K562 (cell line): Measurements from ENCODE around the gene GLIS1. TPM values are rescaled to one million over a fixed set of nuclear protein-coding genes. Genes with fewer than 3 reads are reported as not detected.

Experiments used
- ATAC-seq: fragments of 200-7000 bp; cut with Tn5 transposase; 3 replicates; pipeline ENCODE4 v1.9.1; 2020; ENCODE audit warnings: moderate library complexity
- BruUV-seq: library from RNA; stranded (reverse); fragments of 400-500 nt; replicated peaks from 2 replicates; lab custom pipeline; 2021; lab: Mats Ljungman, UMichigan
- CTCF ChIA-PET: fragments of 300-600 bp; formaldehyde crosslinking; extraction: SDS; loops from one replicate; lab custom pipeline; 2021; ENCODE audit warnings: low intra/inter-chr PET ratio; lab: Yijun Ruan, JAX
- POLR2A ChIA-PET: fragments of 300-600, 350-650 bp; sonication (Branson Sonifier 250); formaldehyde crosslinking; extraction: SDS; loops from one replicate; lab custom pipeline; 2021; ENCODE audit warnings: antibody characterized with exemption, inconsistent platforms; lab: Yijun Ruan, JAX
- DNase-seq, 4 experiments: peaks; one replicate each; pipeline versions ENCODE4 v3.0.0 to v3.0.0-alpha.2; 2011 to 2018; ENCODE audit warnings: low spot score in 3 of 4, mixed read lengths in 3 of 4; ENCODE audit errors: extremely low read depth in 1 of 4
- FAIRE-seq: peaks from 2 replicates; lab custom pipeline; 2011; peaks lifted over from hg19 to GRCh38; lab: Jason Lieb, UNC
- H2AFZ ChIP-seq: 2 replicates; pipeline ENCODE4 v1.6.0; 2011; ENCODE audit warnings: low read depth, low read length, control low read depth, inconsistent platforms
- H3K27ac ChIP-seq: fragments of 200-600 bp; 3 replicates; pipeline ENCODE4 v1.8.0; 2011; ENCODE audit warnings: low read depth, mild to moderate bottlenecking, control low read depth, inconsistent platforms, low read length, moderate library complexity, mixed read lengths; ENCODE audit errors: extremely low read depth
- H3K27me3 ChIP-seq, 2 experiments: fragments of 300-600 bp in 1 of 2; 2 replicates in 1 of 2; 3 replicates in 1 of 2; pipeline versions ENCODE4 v1.6.0 to v1.8.0; 2011; ENCODE audit warnings: inconsistent platforms in 2 of 2, low read length in 2 of 2, mild to moderate bottlenecking in 1 of 2, mixed read lengths in 1 of 2, moderate library complexity in 1 of 2; ENCODE audit not compliant: control insufficient read depth in 2 of 2, insufficient read depth in 2 of 2
- H3K36me3 ChIP-seq: fragments of 300-600 bp; 3 replicates; pipeline ENCODE4 v1.8.0; 2011; ENCODE audit warnings: mild to moderate bottlenecking, low read length, inconsistent platforms; ENCODE audit not compliant: control insufficient read depth, insufficient read depth
- H3K4me1 ChIP-seq, 2 experiments: fragments of 200-600 bp in 1 of 2; replicated peaks in 1 of 2; 2 replicates in 1 of 2; 3 replicates in 1 of 2; pipeline versions ENCODE4 v1.5.1 to v1.8.0; 2011; ENCODE audit warnings: inconsistent platforms in 2 of 2, low read length in 2 of 2, mild to moderate bottlenecking in 1 of 2, mixed read lengths in 1 of 2, moderate library complexity in 1 of 2; ENCODE audit not compliant: control insufficient read depth in 2 of 2, insufficient read depth in 2 of 2
- H3K4me2 ChIP-seq: 2 replicates; pipeline ENCODE4 v1.6.1; 2011; ENCODE audit warnings: low read length, control low read depth, inconsistent platforms, mixed read lengths; ENCODE audit not compliant: insufficient read depth
- H3K4me3 ChIP-seq: fragments of 200-600 bp; sonication (generic), shearing (Covaris generic); 2 replicates; pipeline ENCODE4 v1.5.1; 2016; ENCODE audit warnings: control low read depth, inconsistent platforms
- H3K79me2 ChIP-seq: fragments of 200-600 bp; 3 replicates; pipeline ENCODE4 v1.8.0; 2011; ENCODE audit warnings: low read length, inconsistent platforms; ENCODE audit not compliant: control insufficient read depth, insufficient read depth
- H3K9ac ChIP-seq, 2 experiments: 2 replicates each; pipeline versions ENCODE4 v1.6.0 to v1.6.1; 2011; ENCODE audit warnings: low read depth in 2 of 2, low read length in 2 of 2, control low read depth in 1 of 2, inconsistent platforms in 1 of 2, mild to moderate bottlenecking in 1 of 2, mixed read lengths in 1 of 2; ENCODE audit not compliant: insufficient read depth in 1 of 2
- H3K9me1 ChIP-seq: one replicate; pipeline ENCODE4 v1.6.0; 2011; ENCODE audit warnings: inconsistent platforms, mild to moderate bottlenecking, low read length, moderate library complexity; ENCODE audit not compliant: control insufficient read depth, insufficient read depth
- H3K9me3 ChIP-seq: replicated peaks from 2 replicates; pipeline ENCODE4 v1.5.1; 2011; ENCODE audit warnings: low read depth, low read length, inconsistent platforms; ENCODE audit not compliant: control insufficient read depth, insufficient read depth
- H4K20me1 ChIP-seq: replicated peaks from 2 replicates; pipeline ENCODE4 v1.6.1; 2011; ENCODE audit warnings: low read length, inconsistent platforms, mixed read lengths; ENCODE audit not compliant: control insufficient read depth, insufficient read depth
- ETV1 ChIP-seq: fragments of 450-650 bp; conservative IDR thresholded peaks from 2 replicates; pipeline ENCODE4 v1.6.1; 2016; ENCODE audit warnings: missing genetic modification characterization, control low read depth, low read depth, missing compliant biosample characterization
- NELFE ChIP-seq: IDR thresholded peaks from 2 replicates; pipeline ENCODE4 v1.6.1; 2011; ENCODE audit warnings: mild to moderate bottlenecking; ENCODE audit not compliant: insufficient read depth, insufficient read length
- NRF1 ChIP-seq, 2 experiments: fragments of 450-650 bp; IDR thresholded peaks in 1 of 2; conservative IDR thresholded peaks in 1 of 2; 2 replicates each; pipeline ENCODE4 v1.6.1; 2014; ENCODE audit warnings: mild to moderate bottlenecking in 2 of 2
- TSHZ1 ChIP-seq: fragments of 250-450 bp; sonication (Bioruptor Pico); IDR thresholded peaks from 2 replicates; pipeline ENCODE4 v1.4.0; 2020; ENCODE audit warnings: mild to moderate bottlenecking, moderate library complexity
- ZBTB7A ChIP-seq: IDR thresholded peaks from 2 replicates; pipeline ENCODE4 v1.6.1; 2011; ENCODE audit warnings: low read depth, mild to moderate bottlenecking, low read length, moderate library complexity, borderline replicate concordance; ENCODE audit not compliant: control insufficient read depth
- WGBS: fragments of 100-300 bp; shearing (Covaris generic); methylation state at CpG from one replicate; pipeline ENCODE4 v1.1.6; 2016; ENCODE audit warnings: low coverage, mixed read lengths; ENCODE audit not compliant: insufficient coverage; ENCODE audit errors: missing lambda C conversion rate; 5-methylcytosine and 5-hydroxymethylcytosine counted together
- in situ Hi-C: fragments of 300-500 bp; cut with MboI; formaldehyde crosslinking; loops from 4 replicates; pipeline ENCODE4 v1.15.0; 2018; ENCODE audit warnings: inconsistent platforms, mixed read lengths
- intact Hi-C: fragments of 100-400 bp; cut with micrococcal nuclease; formaldehyde crosslinking; loops from 2 replicates; pipeline ENCODE4 v1.14.2; 2022
- polyA plus RNA-seq, 8 experiments: library from polyadenylated mRNA; depleted of rRNA in 4 of 8; stranded (reverse) in 5 of 8; unstranded in 3 of 8; fragments of >200 nt; fragmentation: Nextera tagmentation in 2 of 8; fragmentation: Illumina TruSeq in 1 of 8; extraction: Ambion mirVana in 2 of 8; extraction: Trizol in 1 of 8; gene quantifications; 2 replicates each; pipeline versions ENCODE4 v1.2.1 to v1.2.3, GENCODE V29; 2011 to 2014; ENCODE audit warnings: inconsistent platforms in 1 of 8, missing spikeins in 1 of 8
- total RNA-seq, 7 experiments: library from RNA; depleted of rRNA in 6 of 7; stranded (reverse); fragments of >200 nt in 6 of 7; fragmentation: Illumina TruSeq in 2 of 7; extraction: Trizol in 2 of 7; gene quantifications; 2 replicates each; pipeline versions ENCODE4 v1.2.1 to v1.2.3, GENCODE V29; 2011 to 2021; ENCODE audit warnings: low replicate concordance in 1 of 7

The GLIS1 gene
- total and polyA plus RNA-seq, 9 of the 15 experiments (the other 6 are each of a cell fraction or from before 2014, with no cell fraction given) = not detected

- Histone ChIP-seq H3K4me3 (no peak overlapping the region), H3K9me3 (no peaks in the 10 kb centered on the region), H3K27ac (no peak overlapping the region), H3K9ac (no peak overlapping the region), H3K79me2 (no peaks in the 10 kb centered on the region), H3K27me3 (peaks cover 36 to 68% of the 10 kb centered on the region in 2 experiments), H2AFZ (no peak overlapping the region), H3K4me1 (no peaks in the 10 kb centered on the region), H3K4me2 (no peak overlapping the region), H4K20me1 (peaks cover 8% of the 10 kb centered on the region), H3K9me1 (no peaks in the 10 kb centered on the region), H3K36me3 (no peaks in the 10 kb centered on the region)
- WGBS = 3% methylated on average over 9 of the region's 9 CpGs
- FAIRE-seq (no peak), DNase-seq (no peak), ATAC-seq (no peak)
- ChIA-PET CTCF (no interaction called here), POLR2A (interaction anchor here (0.5 to 1.0 kb wide), 2 partner anchors 21 to 336 kb away, joined by 3 read pairs; no protein-coding TSS in a partner anchor)
- intact Hi-C loops = no loop called here
- in situ Hi-C loops = no loop called here
- BruUV-seq = no TSS peak
- TF ChIP-seq NELFE (no peak), TSHZ1 (no peak), NRF1 (conservative IDR thresholded peaks at IDR 0.05 in 1 of 2, IDR thresholded peaks at IDR 0.05 in 1 of 2) (no peak), ETV1 (tag) (no peak), ZBTB7A (no peak)
- TF ChIP-seq, all 486 proteins: peak for 0
Measured at GRCh38 chr1:53672785-53673184, 66.2 kb downstream of the GLIS1 start.
